Spleen (tissue), 7 donors: Measurements from ENCODE around the gene PXK.

Source experiments
- CTCF ChIP-seq, 11 experiments: fragments of 200-600 bp in 7 of 11; fragments of 450-650 bp in 4 of 11; sonication (generic) in 4 of 11; IDR thresholded peaks in 8 of 11; conservative IDR thresholded peaks in 3 of 11; 1 replicate in 7 of 11; 2 replicates in 4 of 11; pipeline versions ENCODE4 v1.4.0 to v1.8.0; 2016 to 2021; ENCODE audit warnings: antibody characterized with exemption in 11 of 11, inconsistent platforms in 4 of 11, mild to moderate bottlenecking in 1 of 11
- POLR2A ChIP-seq, 3 donors: fragments of 450-650 bp; IDR thresholded peaks; one replicate each; pipeline ENCODE4 v1.5.1; 2017; ENCODE audit warnings: antibody characterized with exemption in 3 of 3, mild to moderate bottlenecking in 1 of 3
- donor health status: DM: no; HTN: no; CAD: no; lungs with moderate emphysema.
- donor health status: DM: no; HTN: no; CAD: no.
- donor health status: DM: no; HTN: no; CAD: no.

GRCh38 chr3:58388550-58389091 is 55.9 kb downstream of the PXK start:
- no peak for TF ChIP-seq POLR2A (IDR thresholded peaks at IDR 0.05)
- no peak for TF ChIP-seq CTCF (IDR thresholded peaks at IDR 0.05 in 8 of 11, conservative IDR thresholded peaks at IDR 0.05 in 3 of 11)
